Stimulated activated CD8-positive, alpha-beta memory T cell treated with anti-CD3 and anti-CD28 coated beads, Interleukin-15, amount 100 ng/mL, for 4 hours (primary cell): ENCODE results near the gene TMEM200B.
"Not testable (repeated sequence)": the region's sequence is repeated elsewhere in the genome, so short reads cannot be mapped to it uniquely, and the experiment has no call there.

Experiments
- DNase-seq, 2 donors: peaks; one replicate each; pipeline ENCODE4 v3.0.0-alpha.2; 2020; ENCODE audit warnings: low read depth in 2 of 2

The TMEM200B gene

GRCh38 chr1:29112705-29113412 lies 10.8 kb downstream of the TMEM200B start:
- DNase-seq, result no peak

DNA sequence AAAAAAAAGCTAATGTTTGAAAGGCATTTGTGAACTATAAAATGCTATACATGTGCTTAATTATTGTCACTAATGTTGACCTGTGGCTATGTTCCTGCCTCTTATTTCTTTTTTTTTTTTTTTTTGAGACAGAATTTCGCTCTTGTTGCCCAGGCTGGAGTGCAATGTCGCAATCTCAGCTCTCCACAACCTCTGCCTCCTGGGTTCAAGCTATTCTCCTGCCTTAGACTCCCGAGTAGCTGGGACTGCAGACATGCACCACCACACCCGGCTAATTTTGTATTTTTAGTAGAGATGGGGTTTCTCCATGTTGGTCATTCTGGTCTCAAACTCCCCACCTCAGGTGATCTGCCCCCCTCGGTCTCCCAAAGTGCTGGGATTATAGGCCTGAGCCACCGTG lies 15.7 kb downstream of the TMEM200B start:
- not testable (repeated sequence) for DNase-seq

DNA sequence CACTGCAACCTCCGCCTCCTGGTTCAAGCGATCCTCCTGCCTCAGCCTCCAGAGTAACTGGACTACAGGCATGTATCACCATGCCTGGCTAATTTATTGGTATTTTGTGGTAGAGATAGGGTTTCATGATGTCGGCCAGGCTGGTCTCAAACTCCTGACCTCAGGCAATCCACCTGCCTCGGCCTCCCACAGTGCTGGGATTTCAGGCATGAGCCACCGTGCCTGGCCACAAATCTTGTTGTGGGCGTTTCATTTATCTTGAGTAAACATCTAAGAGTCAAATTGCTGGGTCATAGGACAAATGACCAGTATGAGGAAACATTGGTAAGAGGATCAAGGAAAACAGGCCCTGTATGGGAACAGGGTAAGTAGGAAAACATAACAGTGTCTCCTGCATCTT lies 17.9 kb downstream of the TMEM200B start:
- no peak for DNase-seq

GRCh38 chr1:29100487-29100886 lies 23.2 kb downstream of the TMEM200B start:
- DNase-seq, result no peak

GRCh38 chr1:29099286-29099685 lies 24.4 kb downstream of the TMEM200B start:
- DNase-seq, result no peak

GRCh38 chr1:29096231-29096886 lies 27.3 kb downstream of the TMEM200B start:
- DNase-seq, result no peak

- no peak for DNase-seq
These were observed 28.7 kb downstream of the TMEM200B start for GRCh38 chr1:29094954-29095353.

DNA sequence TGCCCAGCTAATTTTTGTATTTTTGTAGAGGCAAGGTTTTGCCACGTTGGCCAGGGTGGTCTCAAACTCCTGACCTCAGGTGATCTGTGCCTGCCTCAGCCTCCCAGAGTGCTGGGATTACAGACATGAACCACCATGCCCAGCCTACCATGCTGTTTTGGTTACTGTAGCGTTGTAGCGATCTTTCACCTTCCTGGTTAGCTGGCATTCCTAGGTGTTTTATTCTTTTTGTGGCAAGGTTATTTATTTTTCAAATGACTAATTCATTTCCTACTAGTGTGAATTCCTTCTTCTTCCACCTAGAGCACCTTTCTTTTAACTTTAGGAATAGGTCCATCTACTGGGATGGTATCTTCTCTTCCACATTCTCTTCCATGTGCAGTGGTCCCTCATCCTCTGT lies 29.3 kb downstream of the TMEM200B start:
- DNase-seq, result no peak

DNA sequence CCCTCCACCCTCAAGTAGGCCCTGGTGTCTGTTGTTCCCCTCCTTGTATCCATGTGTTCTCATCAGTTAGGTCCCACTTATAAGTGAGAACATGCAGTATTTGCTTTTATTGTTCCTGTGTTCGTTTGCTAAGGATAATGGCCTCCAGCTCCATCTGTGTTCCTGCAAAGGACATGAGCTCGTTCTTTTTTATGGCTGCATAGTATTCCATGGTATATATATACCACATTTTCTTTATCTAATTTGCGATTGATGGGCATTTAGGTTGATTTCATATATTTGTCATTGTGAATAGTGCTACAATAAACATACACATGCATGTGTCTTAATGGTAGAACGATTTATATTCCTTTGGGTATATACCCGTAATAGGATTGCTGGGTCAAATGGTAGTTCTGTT lies 31.0 kb downstream of the TMEM200B start:
- not testable (repeated sequence) for DNase-seq

DNA sequence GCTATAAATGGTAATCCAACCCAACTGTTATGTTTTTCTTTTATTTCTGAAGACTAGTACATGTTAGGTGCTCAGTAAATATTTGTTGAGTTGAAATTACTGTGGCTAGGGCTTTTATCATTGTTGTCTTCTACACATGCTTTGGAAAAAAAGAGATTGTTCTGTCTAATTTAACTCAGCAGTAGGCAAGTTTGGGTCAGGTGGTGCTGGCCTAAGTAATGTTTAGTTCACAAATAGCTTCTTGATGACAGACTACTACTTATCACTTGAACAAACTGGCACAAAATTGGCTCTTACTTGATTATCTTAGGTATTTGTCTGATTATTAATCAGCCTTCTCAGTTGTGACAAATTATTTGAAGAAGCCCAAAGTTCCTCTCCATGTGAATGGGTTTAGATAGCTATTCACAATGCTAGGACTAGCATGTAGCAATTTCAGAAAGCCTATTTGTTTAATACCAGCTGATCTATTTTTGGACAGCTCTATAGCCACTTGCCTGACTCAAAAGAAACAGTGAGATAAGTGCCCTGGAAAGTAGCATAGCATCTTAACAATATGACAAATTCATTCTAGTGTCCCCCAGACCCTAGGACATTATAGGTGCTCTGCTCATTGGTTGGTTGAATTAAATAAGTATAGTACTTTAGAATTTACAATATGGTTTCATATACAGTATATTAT lies 32.6 kb downstream of the TMEM200B start:
- DNase-seq, result no peak

GRCh38 chr1:29084196-29084521 lies 39.5 kb downstream of the TMEM200B start:
- DNase-seq, result no peak

DNA sequence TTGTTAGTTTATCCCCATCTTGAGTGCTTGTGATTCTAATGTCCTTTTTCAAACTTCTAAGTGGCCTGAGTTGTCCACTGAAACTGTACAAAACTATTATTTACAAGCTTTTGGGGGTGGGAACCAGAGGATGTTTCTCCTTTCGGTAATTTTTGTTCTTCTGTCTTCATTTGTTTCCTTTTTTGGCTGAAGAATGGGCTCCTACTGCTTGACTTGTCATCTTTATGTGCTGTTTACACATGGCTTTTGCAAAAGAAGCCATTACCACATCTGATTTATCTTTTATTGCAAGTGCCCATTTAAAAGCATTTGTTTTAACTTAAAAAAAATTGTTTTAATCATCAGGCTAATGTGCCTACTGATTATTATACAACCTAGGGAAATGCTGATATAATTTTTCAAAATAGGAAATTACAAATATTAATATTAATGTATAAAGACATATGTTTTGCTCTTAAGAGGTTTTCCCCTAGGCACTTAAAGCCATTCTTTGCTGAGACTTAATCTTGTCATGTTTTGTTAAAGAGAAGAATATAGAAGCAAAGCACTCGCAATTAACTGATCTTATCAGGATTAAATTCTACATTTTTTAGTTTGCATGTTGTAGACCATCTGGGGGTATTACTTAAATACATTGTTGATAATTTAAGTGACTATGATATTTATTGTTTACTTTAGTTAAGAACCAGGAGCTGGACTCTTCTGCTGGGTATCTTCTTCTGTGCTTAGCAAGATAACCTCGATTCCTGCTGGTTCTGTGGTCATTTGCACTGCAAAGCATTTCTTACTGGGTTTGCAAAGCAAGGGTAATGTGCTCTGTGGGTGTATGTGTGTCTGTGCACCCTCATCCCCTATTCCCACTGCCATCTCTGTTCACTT lies 40.1 kb downstream of the TMEM200B start:
- no peak for DNase-seq

DNA sequence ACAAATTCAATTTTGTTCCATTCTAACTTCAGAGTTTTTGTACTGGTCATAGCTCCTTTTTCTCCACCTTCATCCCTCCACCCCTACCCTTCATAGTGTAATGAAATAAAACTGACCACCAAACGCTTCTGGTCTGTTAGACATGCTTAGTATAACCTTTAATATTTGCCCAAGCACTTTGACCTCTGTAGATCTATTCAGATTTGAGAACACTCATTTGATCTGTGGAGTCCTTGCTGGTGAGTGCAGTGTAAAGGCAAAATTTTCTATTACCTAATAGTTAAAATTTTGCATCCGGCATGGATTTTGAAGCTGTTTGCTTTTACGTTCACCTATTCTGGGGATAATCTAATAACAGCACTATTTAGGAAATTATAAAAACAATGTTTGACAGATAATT lies 41.2 kb downstream of the TMEM200B start:
- DNase-seq, result no peak

DNA sequence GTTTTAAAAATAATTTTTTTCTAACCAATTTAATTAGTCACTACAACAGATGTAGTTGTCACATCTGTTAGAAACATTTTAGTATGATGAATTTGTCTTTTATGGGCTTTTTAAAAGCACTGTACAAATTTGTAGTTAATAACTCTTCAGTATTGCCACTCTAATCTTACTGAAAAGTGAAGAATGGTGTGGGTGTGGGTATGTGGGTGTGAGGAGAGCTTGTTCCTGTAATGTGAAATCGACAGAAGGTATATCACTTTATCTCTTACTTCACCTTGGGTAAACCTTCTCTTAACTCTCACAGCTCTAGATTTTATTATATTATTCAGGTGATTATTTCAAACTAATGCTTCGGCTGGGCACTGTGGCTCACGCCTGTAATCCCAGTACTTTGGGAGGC lies 42.5 kb downstream of the TMEM200B start:
- DNase-seq, result no peak

- not testable (repeated sequence) for DNase-seq
These were observed 43.6 kb downstream of the TMEM200B start for GRCh38 chr1:29079916-29080629.

DNA sequence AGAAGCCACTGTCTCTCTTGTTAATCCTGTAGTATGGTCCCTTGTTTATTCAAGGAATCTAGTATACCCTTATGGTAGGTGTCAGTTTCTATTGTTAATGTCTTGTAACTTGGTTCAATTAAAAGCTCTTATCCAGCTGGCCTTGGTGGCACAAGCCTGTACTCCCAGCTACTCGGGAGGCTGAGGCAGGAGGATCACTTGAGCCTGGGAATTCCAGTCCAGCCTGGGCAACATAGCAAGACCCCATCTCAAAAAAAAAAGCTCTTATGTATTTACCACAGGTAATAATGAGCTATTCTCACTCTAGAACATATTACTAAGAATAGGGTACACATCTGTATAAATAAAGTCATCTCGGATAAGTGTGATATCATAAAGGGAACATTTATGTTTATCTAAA lies 46.5 kb downstream of the TMEM200B start:
- no peak for DNase-seq
